HepG2 (cell line): ENCODE measurements around the gene TMBIM1. TPM values are rescaled to one million over a fixed set of nuclear protein-coding genes. Genes with fewer than 3 reads are reported as not detected.
A peak's percentile ranks its signal among the peaks of the same experiment; 100 is the strongest.

Experiments
- CCAR2 ChIP-seq: fragments of 200-400 bp; formaldehyde crosslinking; optimal IDR thresholded peaks from 2 replicates; pipeline ENCODE3; 2018; ENCODE audit warnings: low read depth, mild to moderate bottlenecking, low read length, moderate library complexity
- CEBPB ChIP-seq: IDR thresholded peaks from 2 replicates; pipeline ENCODE4 v1.6.1; 2011; ENCODE audit warnings: low read depth, low read length, improper control_type of control experiment, borderline replicate concordance
- ETV6 ChIP-seq: sonication (generic); formaldehyde crosslinking; conservative IDR thresholded peaks from 2 replicates; pipeline ENCODE4 v1.4.0; 2020; ENCODE audit warnings: missing genetic modification reagents
- FOXK1 ChIP-seq: sonication (generic); formaldehyde crosslinking; IDR thresholded peaks from 2 replicates; pipeline ENCODE4 v1.4.0; 2020; ENCODE audit warnings: low read depth, missing genetic modification reagents, borderline replicate concordance
- GLI4 ChIP-seq: sonication (generic); formaldehyde crosslinking; IDR thresholded peaks from 2 replicates; pipeline ENCODE4 v1.5.1; 2020; ENCODE audit warnings: missing genetic modification reagents, mild to moderate bottlenecking, moderate library complexity, borderline replicate concordance
- GTF3A ChIP-seq: sonication (generic); formaldehyde crosslinking; conservative IDR thresholded peaks from 2 replicates; pipeline ENCODE4 v1.4.0; 2020; ENCODE audit warnings: mild to moderate bottlenecking, missing genetic modification reagents
- HDAC2 ChIP-seq: sonication (generic); formaldehyde crosslinking; IDR thresholded peaks from 2 replicates; pipeline ENCODE4 v1.4.0; 2020; ENCODE audit warnings: missing genetic modification reagents
- HHEX ChIP-seq: IDR thresholded peaks from 2 replicates; pipeline ENCODE4 v1.6.1; 2016; ENCODE audit warnings: control low read depth
- MEF2D ChIP-seq: sonication (generic); formaldehyde crosslinking; IDR thresholded peaks from 2 replicates; pipeline ENCODE4 v1.5.1; 2020; ENCODE audit warnings: mild to moderate bottlenecking, missing genetic modification reagents
- ZBTB1 ChIP-seq: sonication (generic); formaldehyde crosslinking; IDR thresholded peaks from 2 replicates; pipeline ENCODE4 v1.4.0; 2020; ENCODE audit warnings: missing genetic modification reagents, borderline replicate concordance
- ZBTB21 ChIP-seq: sonication (generic); formaldehyde crosslinking; IDR thresholded peaks from 2 replicates; pipeline ENCODE4 v1.4.0; 2020; ENCODE audit warnings: missing genetic modification reagents
- ZNF333 ChIP-seq: sonication (generic); formaldehyde crosslinking; IDR thresholded peaks from 2 replicates; pipeline ENCODE4 v1.4.0; 2020; ENCODE audit warnings: mild to moderate bottlenecking, missing genetic modification reagents, borderline replicate concordance
- ZNF383 ChIP-seq: sonication (generic); formaldehyde crosslinking; IDR thresholded peaks from 2 replicates; pipeline ENCODE4 v1.4.0; 2020; ENCODE audit warnings: missing genetic modification reagents, mild to moderate bottlenecking, borderline replicate concordance
- ZNF703 ChIP-seq: sonication (generic); formaldehyde crosslinking; IDR thresholded peaks from 2 replicates; pipeline ENCODE4 v1.5.1; 2020; ENCODE audit warnings: missing genetic modification reagents, mild to moderate bottlenecking, moderate library complexity, borderline replicate concordance
- polyA plus RNA-seq, 8 experiments: library from polyadenylated mRNA; depleted of rRNA in 3 of 8; stranded (reverse) in 7 of 8; unstranded in 1 of 8; fragments of >200 nt; fragmentation: Illumina TruSeq in 4 of 8; extraction: Trizol in 4 of 8; gene quantifications; 2 replicates each; pipeline versions ENCODE4 v1.2.1 to v1.2.3, GENCODE V29; 2011 to 2016; ENCODE audit warnings: low read depth in 4 of 8, missing spikeins in 1 of 8, mixed read lengths in 1 of 8; ENCODE audit not compliant: insufficient read depth in 1 of 8
- total RNA-seq, 5 experiments: library from RNA; depleted of rRNA; stranded (reverse); fragments of >200 nt; fragmentation: Illumina TruSeq; extraction: Trizol; gene quantifications; 2 replicates each; pipeline ENCODE4 v1.2.3, GENCODE V29; 2016; ENCODE audit warnings: low read depth in 1 of 5
- TF ChIP-seq, protein P1 (sequence below): sonication (generic); formaldehyde crosslinking; IDR thresholded peaks from 2 replicates; pipeline ENCODE4 v1.8.1; 2023; ENCODE audit warnings: missing genetic modification reagents, inconsistent platforms, borderline replicate concordance
- TF ChIP-seq, protein P2 (sequence below): sonication (generic); formaldehyde crosslinking; IDR thresholded peaks from 2 replicates; pipeline ENCODE4 v1.8.1; 2023; ENCODE audit warnings: mild to moderate bottlenecking, missing genetic modification reagents
- TF ChIP-seq, protein P3 (sequence below): sonication (generic); formaldehyde crosslinking; IDR thresholded peaks from 2 replicates; pipeline ENCODE4 v1.4.0; 2020; ENCODE audit warnings: missing genetic modification reagents
- TF ChIP-seq, protein P4 (sequence below): sonication (generic); formaldehyde crosslinking; IDR thresholded peaks from 2 replicates; pipeline ENCODE4 v1.8.1; 2022; ENCODE audit warnings: low read depth, mild to moderate bottlenecking, missing genetic modification reagents

Gene TMBIM1
- total and polyA plus RNA-seq, 2 of the 13 experiments (the other 11 are each of a cell fraction or from before 2014, with no cell fraction given), result 127 to 139 TPM

DNA sequence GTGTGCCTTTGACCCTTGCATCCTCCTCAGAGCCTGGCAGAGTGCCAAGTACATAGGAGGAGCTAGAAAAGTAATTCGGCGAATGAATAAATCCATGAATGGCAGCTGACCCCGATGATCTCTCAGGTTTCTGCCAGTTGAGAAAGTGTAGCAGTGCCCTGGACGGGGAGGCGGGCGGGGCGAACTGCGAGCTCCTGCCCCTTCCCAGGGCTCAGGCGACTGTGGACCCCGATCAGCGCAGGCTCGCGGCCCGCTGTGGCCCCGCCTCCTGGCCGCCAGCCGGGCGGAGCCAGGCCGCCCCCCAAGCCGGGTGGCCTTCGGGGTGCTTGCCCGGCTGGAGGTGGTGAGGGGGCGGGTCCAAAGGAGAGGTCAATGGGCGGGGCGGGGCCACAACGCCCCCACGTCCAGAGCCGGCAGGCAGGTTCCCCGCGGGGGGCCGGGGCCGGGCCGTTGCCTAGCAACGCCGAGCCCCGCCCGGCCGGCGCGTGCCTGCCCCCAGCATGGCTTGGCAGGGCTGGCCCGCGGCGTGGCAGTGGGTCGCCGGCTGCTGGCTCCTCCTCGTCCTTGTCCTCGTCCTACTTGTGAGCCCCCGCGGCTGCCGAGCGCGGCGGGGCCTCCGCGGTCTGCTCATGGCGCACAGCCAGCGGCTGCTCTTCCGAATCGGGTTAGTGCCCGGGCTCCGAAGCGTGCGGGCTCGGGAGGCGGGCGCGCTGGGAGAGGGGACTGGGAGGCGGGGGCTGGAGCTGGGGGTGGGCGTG lies 30.6 kb upstream of the TMBIM1 start (continued):
- TF ChIP-seq GLI4 (CRISPR knock-in tag) (no peak), GTF3A (no peak), HDAC2 (CRISPR knock-in tag) (no peak; the same call in 1 of the 2 replicates), ETV6 (CRISPR knock-in tag) (no peak), CEBPB (no peak), CCAR2 (no peak), MEF2D (CRISPR knock-in tag) (no peak; the same call in none of the 2 replicates), ZNF703 (no peak), ZNF383 (CRISPR knock-in tag) (no peak), ZBTB1 (CRISPR knock-in tag) (no peak), ZBTB21 (CRISPR knock-in tag) (no peak), ZNF333 (CRISPR knock-in tag) (no peak; the same call in 1 of the 2 replicates), HHEX (CRISPR knock-in tag) (no peak), FOXK1 (CRISPR knock-in tag) (no peak; the same call in 1 of the 2 replicates)
- TF ChIP-seq, protein P1, sequence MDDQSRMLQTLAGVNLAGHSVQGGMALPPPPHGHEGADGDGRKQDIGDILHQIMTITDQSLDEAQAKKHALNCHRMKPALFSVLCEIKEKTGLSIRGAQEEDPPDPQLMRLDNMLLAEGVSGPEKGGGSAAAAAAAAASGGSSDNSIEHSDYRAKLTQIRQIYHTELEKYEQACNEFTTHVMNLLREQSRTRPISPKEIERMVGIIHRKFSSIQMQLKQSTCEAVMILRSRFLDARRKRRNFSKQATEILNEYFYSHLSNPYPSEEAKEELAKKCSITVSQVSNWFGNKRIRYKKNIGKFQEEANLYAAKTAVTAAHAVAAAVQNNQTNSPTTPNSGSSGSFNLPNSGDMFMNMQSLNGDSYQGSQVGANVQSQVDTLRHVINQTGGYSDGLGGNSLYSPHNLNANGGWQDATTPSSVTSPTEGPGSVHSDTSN, result no peak
- TF ChIP-seq, protein P2, sequence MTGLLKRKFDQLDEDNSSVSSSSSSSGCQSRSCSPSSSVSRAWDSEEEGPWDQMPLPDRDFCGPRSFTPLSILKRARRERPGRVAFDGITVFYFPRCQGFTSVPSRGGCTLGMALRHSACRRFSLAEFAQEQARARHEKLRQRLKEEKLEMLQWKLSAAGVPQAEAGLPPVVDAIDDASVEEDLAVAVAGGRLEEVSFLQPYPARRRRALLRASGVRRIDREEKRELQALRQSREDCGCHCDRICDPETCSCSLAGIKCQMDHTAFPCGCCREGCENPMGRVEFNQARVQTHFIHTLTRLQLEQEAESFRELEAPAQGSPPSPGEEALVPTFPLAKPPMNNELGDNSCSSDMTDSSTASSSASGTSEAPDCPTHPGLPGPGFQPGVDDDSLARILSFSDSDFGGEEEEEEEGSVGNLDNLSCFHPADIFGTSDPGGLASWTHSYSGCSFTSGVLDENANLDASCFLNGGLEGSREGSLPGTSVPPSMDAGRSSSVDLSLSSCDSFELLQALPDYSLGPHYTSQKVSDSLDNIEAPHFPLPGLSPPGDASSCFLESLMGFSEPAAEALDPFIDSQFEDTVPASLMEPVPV, result no peak
- TF ChIP-seq, protein P3, sequence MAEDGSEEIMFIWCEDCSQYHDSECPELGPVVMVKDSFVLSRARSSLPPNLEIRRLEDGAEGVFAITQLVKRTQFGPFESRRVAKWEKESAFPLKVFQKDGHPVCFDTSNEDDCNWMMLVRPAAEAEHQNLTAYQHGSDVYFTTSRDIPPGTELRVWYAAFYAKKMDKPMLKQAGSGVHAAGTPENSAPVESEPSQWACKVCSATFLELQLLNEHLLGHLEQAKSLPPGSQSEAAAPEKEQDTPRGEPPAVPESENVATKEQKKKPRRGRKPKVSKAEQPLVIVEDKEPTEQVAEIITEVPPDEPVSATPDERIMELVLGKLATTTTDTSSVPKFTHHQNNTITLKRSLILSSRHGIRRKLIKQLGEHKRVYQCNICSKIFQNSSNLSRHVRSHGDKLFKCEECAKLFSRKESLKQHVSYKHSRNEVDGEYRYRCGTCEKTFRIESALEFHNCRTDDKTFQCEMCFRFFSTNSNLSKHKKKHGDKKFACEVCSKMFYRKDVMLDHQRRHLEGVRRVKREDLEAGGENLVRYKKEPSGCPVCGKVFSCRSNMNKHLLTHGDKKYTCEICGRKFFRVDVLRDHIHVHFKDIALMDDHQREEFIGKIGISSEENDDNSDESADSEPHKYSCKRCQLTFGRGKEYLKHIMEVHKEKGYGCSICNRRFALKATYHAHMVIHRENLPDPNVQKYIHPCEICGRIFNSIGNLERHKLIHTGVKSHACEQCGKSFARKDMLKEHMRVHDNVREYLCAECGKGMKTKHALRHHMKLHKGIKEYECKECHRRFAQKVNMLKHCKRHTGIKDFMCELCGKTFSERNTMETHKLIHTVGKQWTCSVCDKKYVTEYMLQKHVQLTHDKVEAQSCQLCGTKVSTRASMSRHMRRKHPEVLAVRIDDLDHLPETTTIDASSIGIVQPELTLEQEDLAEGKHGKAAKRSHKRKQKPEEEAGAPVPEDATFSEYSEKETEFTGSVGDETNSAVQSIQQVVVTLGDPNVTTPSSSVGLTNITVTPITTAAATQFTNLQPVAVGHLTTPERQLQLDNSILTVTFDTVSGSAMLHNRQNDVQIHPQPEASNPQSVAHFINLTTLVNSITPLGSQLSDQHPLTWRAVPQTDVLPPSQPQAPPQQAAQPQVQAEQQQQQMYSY (CRISPR knock-in tag), result 0 out of 2 replicates have a peak, but pooled peaks have one; percentile 38
- TF ChIP-seq, protein P4, sequence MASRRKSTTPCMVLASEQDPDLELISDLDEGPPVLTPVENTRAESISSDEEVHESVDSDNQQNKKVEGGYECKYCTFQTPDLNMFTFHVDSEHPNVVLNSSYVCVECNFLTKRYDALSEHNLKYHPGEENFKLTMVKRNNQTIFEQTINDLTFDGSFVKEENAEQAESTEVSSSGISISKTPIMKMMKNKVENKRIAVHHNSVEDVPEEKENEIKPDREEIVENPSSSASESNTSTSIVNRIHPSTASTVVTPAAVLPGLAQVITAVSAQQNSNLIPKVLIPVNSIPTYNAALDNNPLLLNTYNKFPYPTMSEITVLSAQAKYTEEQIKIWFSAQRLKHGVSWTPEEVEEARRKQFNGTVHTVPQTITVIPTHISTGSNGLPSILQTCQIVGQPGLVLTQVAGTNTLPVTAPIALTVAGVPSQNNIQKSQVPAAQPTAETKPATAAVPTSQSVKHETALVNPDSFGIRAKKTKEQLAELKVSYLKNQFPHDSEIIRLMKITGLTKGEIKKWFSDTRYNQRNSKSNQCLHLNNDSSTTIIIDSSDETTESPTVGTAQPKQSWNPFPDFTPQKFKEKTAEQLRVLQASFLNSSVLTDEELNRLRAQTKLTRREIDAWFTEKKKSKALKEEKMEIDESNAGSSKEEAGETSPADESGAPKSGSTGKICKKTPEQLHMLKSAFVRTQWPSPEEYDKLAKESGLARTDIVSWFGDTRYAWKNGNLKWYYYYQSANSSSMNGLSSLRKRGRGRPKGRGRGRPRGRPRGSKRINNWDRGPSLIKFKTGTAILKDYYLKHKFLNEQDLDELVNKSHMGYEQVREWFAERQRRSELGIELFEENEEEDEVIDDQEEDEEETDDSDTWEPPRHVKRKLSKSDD (CRISPR knock-in tag), result peak; percentile 62; the same call in 1 of the 2 replicates
